ENCODE results near the gene MRRF.

Gene MRRF

DNA sequence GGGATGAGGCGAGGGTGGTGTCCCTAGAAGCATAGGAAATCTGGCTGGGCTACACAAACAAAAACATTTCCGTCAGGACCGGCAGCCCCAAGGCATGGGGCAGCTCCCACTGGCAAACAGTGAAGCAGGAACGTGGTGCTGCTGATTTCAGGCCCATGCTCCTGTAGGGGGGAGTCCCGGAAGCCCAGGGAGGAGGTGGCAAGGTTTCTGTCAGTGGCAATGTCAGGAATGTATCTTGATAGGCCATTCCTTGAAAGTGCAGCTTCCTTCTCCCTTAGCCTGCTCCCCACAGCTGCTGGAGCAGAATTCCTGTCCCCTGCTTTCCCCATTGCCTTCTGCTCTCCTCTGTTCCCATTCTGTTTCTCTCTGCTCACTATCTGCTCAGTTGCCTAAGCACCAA is 42.4 kb downstream of the MRRF start:
- H3K27me3 ChIP-seq (replicated peaks; ENCODE audit: control insufficient read depth, insufficient read depth, low read length): no peaks in the 10 kb centered on the region
- no peak for DNase-seq (ENCODE audit: extremely low read depth, insufficient read length)
- TF ChIP-seq, protein P1, sequence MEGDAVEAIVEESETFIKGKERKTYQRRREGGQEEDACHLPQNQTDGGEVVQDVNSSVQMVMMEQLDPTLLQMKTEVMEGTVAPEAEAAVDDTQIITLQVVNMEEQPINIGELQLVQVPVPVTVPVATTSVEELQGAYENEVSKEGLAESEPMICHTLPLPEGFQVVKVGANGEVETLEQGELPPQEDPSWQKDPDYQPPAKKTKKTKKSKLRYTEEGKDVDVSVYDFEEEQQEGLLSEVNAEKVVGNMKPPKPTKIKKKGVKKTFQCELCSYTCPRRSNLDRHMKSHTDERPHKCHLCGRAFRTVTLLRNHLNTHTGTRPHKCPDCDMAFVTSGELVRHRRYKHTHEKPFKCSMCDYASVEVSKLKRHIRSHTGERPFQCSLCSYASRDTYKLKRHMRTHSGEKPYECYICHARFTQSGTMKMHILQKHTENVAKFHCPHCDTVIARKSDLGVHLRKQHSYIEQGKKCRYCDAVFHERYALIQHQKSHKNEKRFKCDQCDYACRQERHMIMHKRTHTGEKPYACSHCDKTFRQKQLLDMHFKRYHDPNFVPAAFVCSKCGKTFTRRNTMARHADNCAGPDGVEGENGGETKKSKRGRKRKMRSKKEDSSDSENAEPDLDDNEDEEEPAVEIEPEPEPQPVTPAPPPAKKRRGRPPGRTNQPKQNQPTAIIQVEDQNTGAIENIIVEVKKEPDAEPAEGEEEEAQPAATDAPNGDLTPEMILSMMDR (IDR thresholded peaks at IDR 0.05; ENCODE audit: insufficient read depth, low read length, poor library complexity, severe bottlenecking): no peak
- H3K36me3 ChIP-seq (ENCODE audit: control insufficient read depth, insufficient read depth, low read length): peaks cover 19% of the 10 kb centered on the region
- no peak overlapping the region for H3K4me3 ChIP-seq (replicated peaks; ENCODE audit: low read depth, low read length)

DNA sequence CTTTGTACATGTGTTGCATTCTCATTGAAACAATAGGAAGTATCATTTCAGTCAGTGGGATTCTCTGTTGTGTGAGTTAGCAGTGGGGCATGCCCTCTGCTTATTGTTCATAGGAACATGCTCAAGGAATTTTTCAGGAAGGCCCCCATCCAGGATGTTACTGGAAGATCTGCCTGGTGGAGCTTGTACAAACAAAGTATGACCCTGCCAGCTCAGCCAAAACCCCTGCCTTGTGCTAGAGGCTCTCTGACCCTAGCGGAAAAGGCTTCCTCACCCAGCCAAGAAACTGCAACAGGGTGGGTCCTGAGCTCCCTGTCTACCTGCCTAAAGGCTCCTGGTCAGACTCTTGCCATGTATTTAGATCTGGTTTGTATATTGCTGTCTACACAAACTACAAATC is 43.2 kb downstream of the MRRF start:
- TF ChIP-seq, protein P1 (IDR thresholded peaks at IDR 0.05; ENCODE audit: insufficient read depth, low read length, poor library complexity, severe bottlenecking): no peak
- H3K27me3 ChIP-seq (replicated peaks; ENCODE audit: control insufficient read depth, insufficient read depth, low read length): no peaks in the 10 kb centered on the region
- H3K4me3 ChIP-seq (replicated peaks; ENCODE audit: low read depth, low read length): no peak overlapping the region
- peaks cover 19% of the 10 kb centered on the region for H3K36me3 ChIP-seq (ENCODE audit: control insufficient read depth, insufficient read depth, low read length)
- DNase-seq (ENCODE audit: extremely low read depth, insufficient read length): no peak

DNA sequence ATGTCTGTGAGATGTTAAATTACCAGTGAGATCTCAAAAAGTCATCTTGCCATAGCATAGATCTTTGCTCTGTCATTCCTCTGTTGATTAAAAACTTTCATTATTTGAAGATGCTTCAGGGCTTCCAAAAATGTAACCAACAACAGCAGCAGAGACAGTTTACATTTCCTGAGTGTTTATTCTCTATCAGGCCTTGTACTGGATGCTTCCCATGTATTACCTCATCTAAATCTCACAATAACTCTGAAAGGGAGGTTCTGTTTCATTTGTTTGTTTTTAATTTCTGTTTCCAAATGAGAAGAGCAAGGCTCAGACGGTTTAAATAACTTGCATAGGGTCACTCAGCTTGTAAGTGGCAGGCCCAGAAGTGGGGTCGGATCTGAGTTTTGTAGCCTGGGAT is 45.2 kb downstream of the MRRF start:
- no peak for DNase-seq (ENCODE audit: extremely low read depth, insufficient read length)
- H3K36me3 ChIP-seq (ENCODE audit: control insufficient read depth, insufficient read depth, low read length): peaks cover 18% of the 10 kb centered on the region
- H3K27me3 ChIP-seq (replicated peaks; ENCODE audit: control insufficient read depth, insufficient read depth, low read length): no peaks in the 10 kb centered on the region
- H3K4me3 ChIP-seq (replicated peaks; ENCODE audit: low read depth, low read length): no peak overlapping the region
- TF ChIP-seq, protein P1 (IDR thresholded peaks at IDR 0.05; ENCODE audit: insufficient read depth, low read length, poor library complexity, severe bottlenecking): no peak

DNA sequence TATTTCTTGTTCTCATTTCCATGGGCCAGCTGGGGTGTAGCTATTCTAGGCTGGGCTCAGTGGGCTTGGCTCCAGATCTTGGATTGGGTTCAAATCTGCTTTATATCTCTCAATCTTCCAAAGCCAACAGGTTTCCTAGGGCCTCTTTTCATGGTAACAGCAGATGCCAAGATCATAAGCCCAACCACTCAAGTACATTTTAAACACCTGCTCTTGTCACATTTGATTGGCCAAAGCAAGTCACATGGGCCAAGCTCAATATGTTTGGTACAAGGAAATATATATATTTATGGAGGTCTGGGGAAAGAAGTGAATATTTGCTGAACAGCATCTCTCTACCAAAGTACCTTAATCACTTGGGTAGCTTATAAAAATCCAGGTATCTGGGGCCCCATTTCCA is 49.5 kb downstream of the MRRF start:
- no peak for DNase-seq (ENCODE audit: extremely low read depth, insufficient read length)

DNA sequence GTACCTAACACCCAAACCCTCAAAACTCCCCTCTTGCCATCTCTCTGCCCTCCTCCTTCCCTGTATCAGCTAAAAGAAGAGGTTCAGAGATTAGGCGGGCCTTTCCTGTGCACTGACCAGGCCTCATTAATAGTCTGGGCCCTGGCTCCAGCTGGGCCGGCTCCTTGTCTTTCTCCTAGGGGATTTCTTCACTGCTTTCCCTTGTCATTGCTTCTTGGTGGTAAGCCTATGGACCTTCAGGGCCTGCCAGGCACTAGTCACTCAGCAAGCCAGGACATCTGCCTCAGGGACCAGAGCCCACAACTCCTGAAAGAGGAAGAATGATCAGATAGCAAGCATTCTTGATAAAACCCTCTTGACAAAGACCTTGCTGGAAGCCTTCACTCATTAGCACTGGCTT is 50.9 kb downstream of the MRRF start:
- Histone ChIP-seq H3K27me3 (replicated peaks; ENCODE audit: control insufficient read depth, insufficient read depth, low read length) (no peaks in the 10 kb centered on the region), H3K36me3 (ENCODE audit: control insufficient read depth, insufficient read depth, low read length) (peaks cover 13% of the 10 kb centered on the region), H3K4me3 (replicated peaks; ENCODE audit: low read depth, low read length) (no peak overlapping the region)
- DNase-seq (ENCODE audit: extremely low read depth, insufficient read length): no peak
- TF ChIP-seq, protein P1 (IDR thresholded peaks at IDR 0.05; ENCODE audit: insufficient read depth, low read length, poor library complexity, severe bottlenecking): no peak

More for the DNA sequence above, 49.5 kb downstream of the MRRF start:
- Histone ChIP-seq H3K36me3 (ENCODE audit: control insufficient read depth, insufficient read depth, low read length) (peaks cover 11% of the 10 kb centered on the region), H3K27me3 (replicated peaks; ENCODE audit: control insufficient read depth, insufficient read depth, low read length) (no peaks in the 10 kb centered on the region), H3K4me3 (replicated peaks; ENCODE audit: low read depth, low read length) (no peak overlapping the region)
- TF ChIP-seq, protein P1 (IDR thresholded peaks at IDR 0.05; ENCODE audit: insufficient read depth, low read length, poor library complexity, severe bottlenecking): no peak

DNA sequence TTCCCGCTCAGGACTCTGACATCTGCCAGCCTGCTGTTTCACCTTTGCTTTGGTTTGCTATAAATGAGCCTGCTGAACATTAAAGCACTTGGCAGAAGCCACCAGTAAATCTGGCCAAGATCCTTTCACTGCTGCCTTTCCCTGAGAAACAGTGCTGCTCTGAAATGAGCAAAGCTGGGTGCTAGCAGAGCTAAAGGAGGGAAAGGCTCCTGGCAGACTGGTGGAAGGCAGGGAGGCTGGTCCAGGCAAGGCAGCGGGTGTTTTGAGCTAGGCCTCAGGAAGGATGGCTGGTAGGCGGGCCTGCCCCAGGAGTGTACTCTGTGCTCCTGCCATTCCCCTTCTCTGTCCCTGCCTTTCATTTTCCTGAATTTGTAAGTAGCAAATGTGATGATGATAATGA is 53.6 kb downstream of the MRRF start:
- DNase-seq (ENCODE audit: extremely low read depth, insufficient read length): no peak
- Histone ChIP-seq H3K36me3 (ENCODE audit: control insufficient read depth, insufficient read depth, low read length) (peaks cover 14% of the 10 kb centered on the region), H3K27me3 (replicated peaks; ENCODE audit: control insufficient read depth, insufficient read depth, low read length) (no peaks in the 10 kb centered on the region), H3K4me3 (replicated peaks; ENCODE audit: low read depth, low read length) (no peak overlapping the region)
- TF ChIP-seq, protein P1 (IDR thresholded peaks at IDR 0.05; ENCODE audit: insufficient read depth, low read length, poor library complexity, severe bottlenecking): no peak

Data from GM06990 (cell line).